ENCODE measurements around the gene HAS3.

Gene HAS3

DNA sequence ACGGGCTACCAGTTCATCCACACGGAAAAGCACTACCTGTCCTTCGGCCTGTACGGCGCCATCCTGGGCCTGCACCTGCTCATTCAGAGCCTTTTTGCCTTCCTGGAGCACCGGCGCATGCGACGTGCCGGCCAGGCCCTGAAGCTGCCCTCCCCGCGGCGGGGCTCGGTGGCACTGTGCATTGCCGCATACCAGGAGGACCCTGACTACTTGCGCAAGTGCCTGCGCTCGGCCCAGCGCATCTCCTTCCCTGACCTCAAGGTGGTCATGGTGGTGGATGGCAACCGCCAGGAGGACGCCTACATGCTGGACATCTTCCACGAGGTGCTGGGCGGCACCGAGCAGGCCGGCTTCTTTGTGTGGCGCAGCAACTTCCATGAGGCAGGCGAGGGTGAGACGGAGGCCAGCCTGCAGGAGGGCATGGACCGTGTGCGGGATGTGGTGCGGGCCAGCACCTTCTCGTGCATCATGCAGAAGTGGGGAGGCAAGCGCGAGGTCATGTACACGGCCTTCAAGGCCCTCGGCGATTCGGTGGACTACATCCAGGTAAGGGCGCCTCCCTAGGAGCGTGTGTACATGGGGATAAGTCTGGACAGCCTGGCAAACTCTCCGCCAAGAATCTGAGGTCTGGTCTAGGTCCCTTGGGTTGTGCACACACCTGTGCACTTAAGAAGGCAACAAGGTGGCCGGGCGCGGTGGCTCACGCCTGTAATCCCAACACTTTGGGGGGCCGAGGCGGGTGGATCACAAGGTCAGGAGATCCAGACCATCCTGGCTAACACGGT lies 4.2 kb downstream of the HAS3 start:
- no peaks in the 10 kb centered on the region; the same call in 1 of the 2 replicates for H3K4me1 ChIP-seq (ENCODE audit: control insufficient read depth, insufficient read depth, low read length)
- no peaks in the 10 kb centered on the region for H3K9me3 ChIP-seq (ENCODE audit: control insufficient read depth, insufficient read depth, low read depth, low read length)
- TF ChIP-seq ZNF843 (tag by site-specific recombination; IDR thresholded peaks at IDR 0.05) (no peak), ZNF2 (tag by site-specific recombination; IDR thresholded peaks at IDR 0.05) (no peak), GFI1B (tag by site-specific recombination; IDR thresholded peaks at IDR 0.05) (no peak), ZNF596 (tag by site-specific recombination; IDR thresholded peaks at IDR 0.05) (no peak), ZNF266 (tag by site-specific recombination; IDR thresholded peaks at IDR 0.05; ENCODE audit: low read depth) (no peak), ZNF521 (tag by site-specific recombination; IDR thresholded peaks at IDR 0.05) (no peak), ZNF701 (tag by site-specific recombination; IDR thresholded peaks at IDR 0.05) (no peak), TCF7L2 (IDR thresholded peaks at IDR 0.05; ENCODE audit: borderline replicate concordance, low read depth, low read length) (no peak), REPIN1 (tag by site-specific recombination; IDR thresholded peaks at IDR 0.05; ENCODE audit: low read depth) (no peak), ZNF223 (tag by site-specific recombination; IDR thresholded peaks at IDR 0.05) (no peak), ZNF16 (tag by site-specific recombination; IDR thresholded peaks at IDR 0.05; ENCODE audit: low read depth) (no peak), GLI2 (tag by site-specific recombination; IDR thresholded peaks at IDR 0.05; ENCODE audit: borderline replicate concordance, low read depth) (no peak), KLF10 (tag by site-specific recombination; IDR thresholded peaks at IDR 0.05) (no peak), RBAK (tag by site-specific recombination; IDR thresholded peaks at IDR 0.05) (no peak), ZNF548 (tag by site-specific recombination; IDR thresholded peaks at IDR 0.05) (no peak), ZNF747 (tag by site-specific recombination; IDR thresholded peaks at IDR 0.05) (no peak), ZNF514 (tag by site-specific recombination; IDR thresholded peaks at IDR 0.05) (no peak)
- TF ChIP-seq, protein P1, sequence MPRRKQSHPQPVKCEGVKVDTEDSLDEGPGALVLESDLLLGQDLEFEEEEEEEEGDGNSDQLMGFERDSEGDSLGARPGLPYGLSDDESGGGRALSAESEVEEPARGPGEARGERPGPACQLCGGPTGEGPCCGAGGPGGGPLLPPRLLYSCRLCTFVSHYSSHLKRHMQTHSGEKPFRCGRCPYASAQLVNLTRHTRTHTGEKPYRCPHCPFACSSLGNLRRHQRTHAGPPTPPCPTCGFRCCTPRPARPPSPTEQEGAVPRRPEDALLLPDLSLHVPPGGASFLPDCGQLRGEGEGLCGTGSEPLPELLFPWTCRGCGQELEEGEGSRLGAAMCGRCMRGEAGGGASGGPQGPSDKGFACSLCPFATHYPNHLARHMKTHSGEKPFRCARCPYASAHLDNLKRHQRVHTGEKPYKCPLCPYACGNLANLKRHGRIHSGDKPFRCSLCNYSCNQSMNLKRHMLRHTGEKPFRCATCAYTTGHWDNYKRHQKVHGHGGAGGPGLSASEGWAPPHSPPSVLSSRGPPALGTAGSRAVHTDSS (tag by site-specific recombination; IDR thresholded peaks at IDR 0.05): no peak
- H3K4me3 ChIP-seq (ENCODE audit: low read depth, low read length): no peak overlapping the region
- POLR2A ChIA-PET: no interaction called here
- H3K36me3 ChIP-seq (ENCODE audit: control insufficient read depth in 2 of 2, insufficient read depth in 1 of 2, low read length in 2 of 2): peaks cover 0 to 29% of the 10 kb centered on the region in 2 experiments; a peak in 1 of 3 replicates
- CTCF ChIA-PET: interaction anchor here (0.7 to 2.0 kb wide), 3 partner anchors 14 to 207 kb away, joined by 3 to 9 read pairs (median 4); no protein-coding TSS in a partner anchor
- H3K27ac ChIP-seq (ENCODE audit: extremely low read depth, low read depth, low read length): no peak overlapping the region

DNA sequence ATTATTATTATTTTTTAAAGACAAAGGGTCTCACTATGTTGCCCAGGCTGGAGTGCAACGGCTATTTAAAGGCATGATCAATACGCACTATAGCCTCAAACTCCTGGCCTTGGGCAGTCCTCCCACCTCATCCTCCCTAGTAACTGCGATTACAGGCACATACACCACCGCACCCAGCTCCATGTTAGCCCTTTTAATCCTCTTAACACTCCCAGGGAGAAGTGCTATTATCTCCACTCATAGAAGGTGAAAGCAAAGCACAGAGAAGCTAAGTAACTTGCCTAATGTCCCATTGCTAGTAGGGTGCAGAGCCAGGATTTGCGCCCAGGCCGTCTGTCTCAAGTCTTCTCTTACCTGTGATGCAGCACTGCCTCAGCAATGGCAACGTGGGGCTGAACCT lies 5.0 kb downstream of the HAS3 start:
- no peak for TF ChIP-seq ZNF571 (tag by site-specific recombination; IDR thresholded peaks at IDR 0.05)
- TF ChIP-seq, protein P2, sequence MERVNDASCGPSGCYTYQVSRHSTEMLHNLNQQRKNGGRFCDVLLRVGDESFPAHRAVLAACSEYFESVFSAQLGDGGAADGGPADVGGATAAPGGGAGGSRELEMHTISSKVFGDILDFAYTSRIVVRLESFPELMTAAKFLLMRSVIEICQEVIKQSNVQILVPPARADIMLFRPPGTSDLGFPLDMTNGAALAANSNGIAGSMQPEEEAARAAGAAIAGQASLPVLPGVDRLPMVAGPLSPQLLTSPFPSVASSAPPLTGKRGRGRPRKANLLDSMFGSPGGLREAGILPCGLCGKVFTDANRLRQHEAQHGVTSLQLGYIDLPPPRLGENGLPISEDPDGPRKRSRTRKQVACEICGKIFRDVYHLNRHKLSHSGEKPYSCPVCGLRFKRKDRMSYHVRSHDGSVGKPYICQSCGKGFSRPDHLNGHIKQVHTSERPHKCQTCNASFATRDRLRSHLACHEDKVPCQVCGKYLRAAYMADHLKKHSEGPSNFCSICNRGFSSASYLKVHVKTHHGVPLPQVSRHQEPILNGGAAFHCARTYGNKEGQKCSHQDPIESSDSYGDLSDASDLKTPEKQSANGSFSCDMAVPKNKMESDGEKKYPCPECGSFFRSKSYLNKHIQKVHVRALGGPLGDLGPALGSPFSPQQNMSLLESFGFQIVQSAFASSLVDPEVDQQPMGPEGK (tag by site-specific recombination; IDR thresholded peaks at IDR 0.05): no peak
- TF ChIP-seq ZNF221 (tag by site-specific recombination; IDR thresholded peaks at IDR 0.05; ENCODE audit: borderline replicate concordance): no peak
- TF ChIP-seq, protein P3, sequence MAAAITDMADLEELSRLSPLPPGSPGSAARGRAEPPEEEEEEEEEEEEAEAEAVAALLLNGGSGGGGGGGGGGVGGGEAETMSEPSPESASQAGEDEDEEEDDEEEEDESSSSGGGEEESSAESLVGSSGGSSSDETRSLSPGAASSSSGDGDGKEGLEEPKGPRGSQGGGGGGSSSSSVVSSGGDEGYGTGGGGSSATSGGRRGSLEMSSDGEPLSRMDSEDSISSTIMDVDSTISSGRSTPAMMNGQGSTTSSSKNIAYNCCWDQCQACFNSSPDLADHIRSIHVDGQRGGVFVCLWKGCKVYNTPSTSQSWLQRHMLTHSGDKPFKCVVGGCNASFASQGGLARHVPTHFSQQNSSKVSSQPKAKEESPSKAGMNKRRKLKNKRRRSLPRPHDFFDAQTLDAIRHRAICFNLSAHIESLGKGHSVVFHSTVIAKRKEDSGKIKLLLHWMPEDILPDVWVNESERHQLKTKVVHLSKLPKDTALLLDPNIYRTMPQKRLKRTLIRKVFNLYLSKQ (tag by site-specific recombination; IDR thresholded peaks at IDR 0.05; ENCODE audit: borderline replicate concordance): no peak
- TF ChIP-seq ZNF121 (tag by site-specific recombination; IDR thresholded peaks at IDR 0.05): peak; percentile 79; the same call in 1 of the 2 replicates
- no peak for TF ChIP-seq ZNF629 (tag by site-specific recombination; IDR thresholded peaks at IDR 0.05)
- no peak for TF ChIP-seq ZNF157 (tag by site-specific recombination; IDR thresholded peaks at IDR 0.05)
- Histone ChIP-seq H3K36me3 (ENCODE audit: control insufficient read depth in 2 of 2, insufficient read depth in 1 of 2, low read length in 2 of 2) (peaks cover 0 to 37% of the 10 kb centered on the region in 2 experiments; a peak in 1 of 3 replicates), H3K27ac (ENCODE audit: extremely low read depth, low read depth, low read length) (no peak overlapping the region), H3K4me3 (ENCODE audit: low read depth, low read length) (no peak overlapping the region), H3K4me1 (ENCODE audit: control insufficient read depth, insufficient read depth, low read length) (no peaks in the 10 kb centered on the region; the same call in 1 of the 2 replicates), H3K9me3 (ENCODE audit: control insufficient read depth, insufficient read depth, low read depth, low read length) (no peaks in the 10 kb centered on the region)
- ChIA-PET CTCF (interaction anchor here (0.6 to 2.0 kb wide), 4 partner anchors 13 to 304 kb away, joined by 3 to 9 read pairs (median 4); no protein-coding TSS in a partner anchor), POLR2A (interaction anchor here (0.9 kb wide), 1 partner anchor 38 kb away, joined by 3 read pairs; no protein-coding TSS in a partner anchor)
